ENCODE measurements around the gene SPI1.

SPI1 gene

DNA sequence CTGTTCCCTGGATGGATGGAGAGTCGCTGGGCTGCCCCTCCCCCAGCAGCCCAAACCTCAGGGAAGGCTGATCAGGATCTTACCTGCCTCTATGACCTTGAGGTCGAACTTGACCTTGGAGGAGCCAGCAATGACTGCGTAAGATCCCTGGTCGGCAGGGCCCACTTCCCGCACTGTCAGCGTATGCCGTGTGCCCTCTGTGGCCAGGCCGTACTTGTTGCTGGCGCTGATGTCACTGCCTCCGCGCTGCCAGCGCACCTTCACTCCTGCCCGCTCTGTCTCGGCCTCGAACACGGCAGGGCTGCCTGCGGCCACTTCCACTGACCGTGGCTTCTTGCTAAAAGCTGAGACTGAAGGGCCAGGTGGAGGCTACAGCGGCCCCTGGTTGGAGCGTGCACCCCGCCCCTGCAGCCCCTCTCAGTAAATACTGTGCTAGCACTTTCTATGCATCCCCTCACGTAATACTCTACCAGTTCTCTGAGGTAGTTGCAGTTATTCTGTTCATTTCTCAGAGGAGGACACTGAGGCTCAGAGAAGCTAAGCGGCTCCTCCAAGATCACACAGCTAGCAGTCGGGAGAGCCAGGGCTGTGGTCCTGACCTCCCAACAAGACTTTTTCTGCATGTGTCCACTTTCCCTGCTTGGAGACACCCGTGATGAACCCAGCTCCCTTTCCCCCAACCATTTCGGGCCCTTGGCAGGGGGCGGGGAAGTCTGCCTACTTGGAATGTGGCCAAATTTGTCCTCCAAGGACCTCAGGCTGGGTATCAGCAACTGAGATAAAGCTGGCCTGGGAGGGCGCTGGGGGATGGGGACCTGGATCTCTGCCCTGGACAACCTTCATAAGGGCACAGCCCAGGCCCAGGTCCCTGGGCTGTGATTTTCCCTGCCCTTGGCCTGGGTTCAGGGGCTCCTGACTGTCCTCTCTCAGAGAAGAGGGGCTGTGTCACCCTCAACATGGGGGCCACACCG, 26.9 kb downstream of the SPI1 start:
- DNase-seq (ENCODE audit: low read depth), result no peak
- H3K4me3 ChIP-seq (replicated peaks; ENCODE audit: low read depth, low read length), result no peak overlapping the region
- TF ChIP-seq CTCF (IDR thresholded peaks at IDR 0.05; ENCODE audit: low read length, missing control alignments), result no peak

DNA sequence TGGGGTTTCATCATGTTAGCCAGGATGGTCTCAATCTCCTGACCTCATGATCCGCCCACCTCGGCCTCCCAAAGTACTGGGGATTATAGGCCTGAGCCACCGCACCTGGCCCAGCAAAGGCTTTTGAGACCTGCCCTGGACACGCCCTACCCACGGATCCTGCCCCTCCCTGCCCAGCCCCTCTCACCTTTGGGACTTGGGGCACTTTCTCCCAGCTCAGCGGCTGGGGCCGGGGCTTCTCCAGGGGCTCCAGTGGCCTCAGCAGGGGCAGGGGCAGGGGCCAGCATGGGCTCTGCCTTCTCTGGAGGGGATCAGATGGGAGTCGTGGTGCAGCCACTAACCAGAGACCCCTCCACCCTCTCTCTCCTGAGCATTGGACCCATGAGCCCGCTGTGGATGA, 28.0 kb downstream of the SPI1 start:
- TF ChIP-seq CTCF (IDR thresholded peaks at IDR 0.05; ENCODE audit: low read length, missing control alignments), result no peak
- no peak for DNase-seq (ENCODE audit: low read depth)
- no peak overlapping the region for H3K4me3 ChIP-seq (replicated peaks; ENCODE audit: low read depth, low read length)

- H3K4me3 ChIP-seq (replicated peaks; ENCODE audit: low read depth, low read length), result no peak overlapping the region
- no peak for TF ChIP-seq CTCF (IDR thresholded peaks at IDR 0.05; ENCODE audit: low read length, missing control alignments)
- no peak for DNase-seq (ENCODE audit: low read depth)
These were observed 28.7 kb downstream of the SPI1 start for GRCh38 chr11:47349521-47350095.

DNA sequence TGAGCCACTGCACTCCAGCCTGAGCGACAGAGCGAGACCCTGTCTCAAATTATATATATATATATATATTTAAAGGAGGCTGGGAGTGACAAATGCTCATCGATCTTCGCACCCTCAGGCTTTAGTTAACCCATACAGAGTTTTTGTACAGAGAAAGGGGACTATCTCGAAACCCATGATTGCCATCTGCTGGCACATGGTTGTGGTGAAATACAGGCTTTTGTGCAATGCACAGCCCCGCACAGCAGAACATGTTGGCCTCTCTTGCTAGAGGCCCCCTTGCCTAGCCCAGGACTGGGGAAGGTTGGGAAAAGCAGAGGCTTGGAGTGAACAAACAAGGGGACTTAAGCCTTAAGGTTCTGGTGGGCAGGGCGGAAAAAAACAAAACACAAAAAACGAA, 29.5 kb downstream of the SPI1 start:
- DNase-seq (ENCODE audit: low read depth), result peak; percentile 50
- peak; percentile 31 for TF ChIP-seq CTCF (IDR thresholded peaks at IDR 0.05; ENCODE audit: low read length, missing control alignments)
- no peak overlapping the region for H3K4me3 ChIP-seq (replicated peaks; ENCODE audit: low read depth, low read length)

GRCh38 chr11:47348131-47348802, 30.1 kb downstream of the SPI1 start:
- DNase-seq (ENCODE audit: low read depth), result no peak
- no peak overlapping the region for H3K4me3 ChIP-seq (replicated peaks; ENCODE audit: low read depth, low read length)
- no peak for TF ChIP-seq CTCF (IDR thresholded peaks at IDR 0.05; ENCODE audit: low read length, missing control alignments)

- no peak overlapping the region for H3K4me3 ChIP-seq (replicated peaks; ENCODE audit: low read depth, low read length)
- TF ChIP-seq CTCF (IDR thresholded peaks at IDR 0.05; ENCODE audit: low read length, missing control alignments), result no peak
- no peak for DNase-seq (ENCODE audit: low read depth)
These were observed 31.2 kb downstream of the SPI1 start for GRCh38 chr11:47347137-47347536.

Measured in fibroblast of pulmonary artery (primary cell).